Neural cell (in vitro differentiated cells): ENCODE measurements around the gene LDLRAD2. TPM values are rescaled to one million over a fixed set of nuclear protein-coding genes. Genes with fewer than 3 reads are reported as not detected.

Experiments used
- H2AFZ ChIP-seq: fragments of 200-600, 300-800 bp; sonication (generic), shearing (Covaris generic); 2 replicates; pipeline ENCODE4 v1.6.0; 2014; ENCODE audit warnings: low read depth, mild to moderate bottlenecking, antibody characterized with exemption, low read length, moderate library complexity
- H3F3A ChIP-seq: fragments of 200-600 bp; shearing (Covaris generic); 2 replicates; pipeline ENCODE4 v1.6.1; 2016; ENCODE audit warnings: mild to moderate bottlenecking, moderate library complexity, mixed read lengths, antibody characterized with exemption, low read length; ENCODE audit not compliant: insufficient read depth, poor library complexity, severe bottlenecking
- H3K27ac ChIP-seq: fragments of 200-600, 300-800 bp; sonication (generic), shearing (Covaris generic); 2 replicates; pipeline ENCODE4 v1.5.1; 2014; ENCODE audit warnings: mild to moderate bottlenecking, low read length, moderate library complexity
- H3K27me3 ChIP-seq: fragments of 300-800, 200-600 bp; sonication (generic), shearing (Covaris generic); 2 replicates; pipeline ENCODE4 v1.6.0; 2014; ENCODE audit warnings: mild to moderate bottlenecking, low read depth, low read length, moderate library complexity; ENCODE audit not compliant: insufficient read depth
- H3K36me3 ChIP-seq: fragments of 300-800, 200-600 bp; sonication (generic), shearing (Covaris generic); 2 replicates; pipeline ENCODE4 v1.5.1; 2014; ENCODE audit warnings: mild to moderate bottlenecking, antibody characterized with exemption, low read length, moderate library complexity; ENCODE audit not compliant: insufficient read depth
- H3K4me2 ChIP-seq: fragments of 300-800, 200-600 bp; sonication (generic), shearing (Covaris generic); 2 replicates; pipeline ENCODE4 v1.6.0; 2014; ENCODE audit warnings: mild to moderate bottlenecking, low read length
- H3K4me3 ChIP-seq: fragments of 300-800, 200-600 bp; sonication (generic), shearing (Covaris generic); 2 replicates; pipeline ENCODE4 v1.5.1; 2014; ENCODE audit warnings: mild to moderate bottlenecking, low read length, moderate library complexity
- H3K79me2 ChIP-seq: fragments of 200-600 bp; shearing (Covaris generic); replicated peaks from 2 replicates; pipeline ENCODE4 v1.6.0; 2014; ENCODE audit warnings: mild to moderate bottlenecking, low read length, moderate library complexity; ENCODE audit not compliant: insufficient read depth
- H3K9ac ChIP-seq: fragments of 300-800, 200-600 bp; sonication (generic), shearing (Covaris generic); 2 replicates; pipeline ENCODE4 v1.6.1; 2016; ENCODE audit warnings: mild to moderate bottlenecking, low read length, mixed read lengths
- H3K9me2 ChIP-seq: fragments of 200-600 bp; shearing (Covaris generic); 2 replicates; pipeline ENCODE4 v1.6.1; 2016; ENCODE audit warnings: mild to moderate bottlenecking, low read length, mixed read lengths; ENCODE audit not compliant: insufficient read depth
- H3K9me3 ChIP-seq: fragments of 200-600, 300-800 bp; sonication (generic), shearing (Covaris generic); 2 replicates; pipeline ENCODE4 v1.6.1; 2016; ENCODE audit warnings: mild to moderate bottlenecking, mixed run types, low read length, moderate library complexity, mixed read lengths
- H4K20me1 ChIP-seq: fragments of 200-600 bp; shearing (Covaris generic); 2 replicates; pipeline ENCODE4 v1.6.1; 2016; ENCODE audit warnings: mild to moderate bottlenecking, mixed run types; ENCODE audit not compliant: insufficient read depth
- EP300 ChIP-seq: fragments of 450-650 bp; conservative IDR thresholded peaks from 2 replicates; pipeline ENCODE4 v1.6.1; 2014; ENCODE audit warnings: antibody characterized with exemption, mild to moderate bottlenecking, moderate library complexity; ENCODE audit not compliant: poor library complexity, severe bottlenecking
- MXI1 ChIP-seq: fragments of 450-650 bp; conservative IDR thresholded peaks from 2 replicates; pipeline ENCODE4 v1.6.1; 2014; ENCODE audit warnings: antibody characterized with exemption, mild to moderate bottlenecking; ENCODE audit not compliant: poor library complexity, severe bottlenecking
- POLR2AphosphoS5 ChIP-seq: IDR thresholded peaks from 2 replicates; pipeline ENCODE4 v1.6.1; 2012
- SMC3 ChIP-seq: fragments of 450-650 bp; conservative IDR thresholded peaks from 2 replicates; pipeline ENCODE4 v1.6.1; 2014; ENCODE audit warnings: antibody characterized with exemption, mild to moderate bottlenecking, moderate library complexity; ENCODE audit not compliant: poor library complexity
- TAF1 ChIP-seq: IDR thresholded peaks from 2 replicates; pipeline ENCODE4 v1.6.1; 2012; ENCODE audit warnings: low read depth
- polyA plus RNA-seq: library from polyadenylated mRNA; depleted of rRNA; stranded (reverse); fragments of >200 nt; gene quantifications from 2 replicates; pipeline ENCODE4 v1.2.3, GENCODE V29; 2014
- TF ChIP-seq, protein P1 (sequence below): fragments of 450-650 bp; IDR thresholded peaks from 2 replicates; pipeline ENCODE4 v1.5.1; 2014; ENCODE audit warnings: antibody characterized with exemption, mild to moderate bottlenecking, moderate library complexity; ENCODE audit not compliant: poor library complexity, severe bottlenecking
- TF ChIP-seq, protein P2 (sequence below): IDR thresholded peaks from 2 replicates; pipeline ENCODE4 v1.6.1; 2012; ENCODE audit warnings: borderline replicate concordance

The LDLRAD2 gene
- polyA plus RNA-seq, 1 donor from 2014 or later = not detected

DNA sequence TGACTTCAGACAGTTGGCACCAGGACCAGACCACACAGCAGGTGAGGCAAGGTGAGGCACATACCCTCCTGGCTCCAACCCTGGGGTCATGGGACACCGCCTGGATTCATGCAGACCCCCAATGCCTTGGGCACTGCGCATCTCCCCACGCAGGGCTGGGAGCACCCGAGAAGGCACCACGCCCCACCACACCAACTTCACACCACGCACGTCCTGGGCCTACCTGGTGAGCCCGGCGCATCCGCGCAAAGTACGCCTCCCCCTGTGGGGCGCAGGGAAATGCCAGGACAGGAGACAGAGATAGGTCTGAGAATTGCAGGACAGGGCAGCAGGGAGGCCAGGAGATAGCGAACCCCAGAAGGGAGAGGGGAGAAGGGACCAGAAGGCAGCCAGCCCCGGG lies 58.5 kb downstream of the LDLRAD2 start:
- Histone ChIP-seq H4K20me1 (no peaks in the 10 kb centered on the region), H2AFZ (no peak overlapping the region), H3K4me2 (no peak overlapping the region), H3K27me3 (no peaks in the 10 kb centered on the region), H3K9me2 (no peaks in the 10 kb centered on the region), H3F3A (no peaks in the 10 kb centered on the region), H3K36me3 (no peaks in the 10 kb centered on the region), H3K27ac (no peak overlapping the region), H3K79me2 (no peaks in the 10 kb centered on the region), H3K9ac (no peak overlapping the region), H3K4me3 (no peak overlapping the region), H3K9me3 (no peaks in the 10 kb centered on the region)
- TF ChIP-seq, protein P1, sequence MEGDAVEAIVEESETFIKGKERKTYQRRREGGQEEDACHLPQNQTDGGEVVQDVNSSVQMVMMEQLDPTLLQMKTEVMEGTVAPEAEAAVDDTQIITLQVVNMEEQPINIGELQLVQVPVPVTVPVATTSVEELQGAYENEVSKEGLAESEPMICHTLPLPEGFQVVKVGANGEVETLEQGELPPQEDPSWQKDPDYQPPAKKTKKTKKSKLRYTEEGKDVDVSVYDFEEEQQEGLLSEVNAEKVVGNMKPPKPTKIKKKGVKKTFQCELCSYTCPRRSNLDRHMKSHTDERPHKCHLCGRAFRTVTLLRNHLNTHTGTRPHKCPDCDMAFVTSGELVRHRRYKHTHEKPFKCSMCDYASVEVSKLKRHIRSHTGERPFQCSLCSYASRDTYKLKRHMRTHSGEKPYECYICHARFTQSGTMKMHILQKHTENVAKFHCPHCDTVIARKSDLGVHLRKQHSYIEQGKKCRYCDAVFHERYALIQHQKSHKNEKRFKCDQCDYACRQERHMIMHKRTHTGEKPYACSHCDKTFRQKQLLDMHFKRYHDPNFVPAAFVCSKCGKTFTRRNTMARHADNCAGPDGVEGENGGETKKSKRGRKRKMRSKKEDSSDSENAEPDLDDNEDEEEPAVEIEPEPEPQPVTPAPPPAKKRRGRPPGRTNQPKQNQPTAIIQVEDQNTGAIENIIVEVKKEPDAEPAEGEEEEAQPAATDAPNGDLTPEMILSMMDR = no peak
- TF ChIP-seq, protein P2, sequence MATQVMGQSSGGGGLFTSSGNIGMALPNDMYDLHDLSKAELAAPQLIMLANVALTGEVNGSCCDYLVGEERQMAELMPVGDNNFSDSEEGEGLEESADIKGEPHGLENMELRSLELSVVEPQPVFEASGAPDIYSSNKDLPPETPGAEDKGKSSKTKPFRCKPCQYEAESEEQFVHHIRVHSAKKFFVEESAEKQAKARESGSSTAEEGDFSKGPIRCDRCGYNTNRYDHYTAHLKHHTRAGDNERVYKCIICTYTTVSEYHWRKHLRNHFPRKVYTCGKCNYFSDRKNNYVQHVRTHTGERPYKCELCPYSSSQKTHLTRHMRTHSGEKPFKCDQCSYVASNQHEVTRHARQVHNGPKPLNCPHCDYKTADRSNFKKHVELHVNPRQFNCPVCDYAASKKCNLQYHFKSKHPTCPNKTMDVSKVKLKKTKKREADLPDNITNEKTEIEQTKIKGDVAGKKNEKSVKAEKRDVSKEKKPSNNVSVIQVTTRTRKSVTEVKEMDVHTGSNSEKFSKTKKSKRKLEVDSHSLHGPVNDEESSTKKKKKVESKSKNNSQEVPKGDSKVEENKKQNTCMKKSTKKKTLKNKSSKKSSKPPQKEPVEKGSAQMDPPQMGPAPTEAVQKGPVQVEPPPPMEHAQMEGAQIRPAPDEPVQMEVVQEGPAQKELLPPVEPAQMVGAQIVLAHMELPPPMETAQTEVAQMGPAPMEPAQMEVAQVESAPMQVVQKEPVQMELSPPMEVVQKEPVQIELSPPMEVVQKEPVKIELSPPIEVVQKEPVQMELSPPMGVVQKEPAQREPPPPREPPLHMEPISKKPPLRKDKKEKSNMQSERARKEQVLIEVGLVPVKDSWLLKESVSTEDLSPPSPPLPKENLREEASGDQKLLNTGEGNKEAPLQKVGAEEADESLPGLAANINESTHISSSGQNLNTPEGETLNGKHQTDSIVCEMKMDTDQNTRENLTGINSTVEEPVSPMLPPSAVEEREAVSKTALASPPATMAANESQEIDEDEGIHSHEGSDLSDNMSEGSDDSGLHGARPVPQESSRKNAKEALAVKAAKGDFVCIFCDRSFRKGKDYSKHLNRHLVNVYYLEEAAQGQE = no peak

DNA sequence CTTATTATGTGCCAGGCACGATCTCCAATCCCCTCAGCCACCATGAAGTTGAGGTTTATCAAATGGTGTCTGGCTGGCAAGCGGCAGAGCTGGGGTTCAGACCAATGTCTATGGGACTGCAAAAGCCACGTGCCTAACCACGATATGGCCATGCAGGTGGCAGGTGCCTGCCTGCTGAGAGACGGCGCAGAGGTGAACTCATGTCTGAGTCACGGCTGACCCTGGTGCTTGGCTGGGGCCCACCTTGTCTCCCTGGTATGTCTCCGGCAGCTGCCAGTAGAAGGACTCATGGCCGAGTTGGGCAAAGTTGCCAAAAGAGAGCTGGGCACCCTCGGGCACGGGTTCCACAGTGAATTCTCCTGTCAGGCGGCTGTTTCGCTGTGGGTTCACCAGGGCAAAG lies 59.9 kb downstream of the LDLRAD2 start:
- Histone ChIP-seq H3K36me3 (no peaks in the 10 kb centered on the region), H3K9ac (no peak overlapping the region), H3K27me3 (no peaks in the 10 kb centered on the region), H3K4me3 (no peak overlapping the region), H3F3A (no peaks in the 10 kb centered on the region), H3K79me2 (no peaks in the 10 kb centered on the region), H2AFZ (no peak overlapping the region), H3K9me3 (no peaks in the 10 kb centered on the region), H3K9me2 (no peaks in the 10 kb centered on the region), H3K27ac (no peak overlapping the region), H3K4me2 (no peak overlapping the region), H4K20me1 (no peaks in the 10 kb centered on the region)
- no peak for TF ChIP-seq EP300
- TF ChIP-seq, protein P1 = no peak
- TF ChIP-seq POLR2AphosphoS5 = no peak
- no peak for TF ChIP-seq SMC3
- no peak for TF ChIP-seq MXI1
- TF ChIP-seq TAF1 = no peak
